GM13977 (cell line): ENCODE results near the gene INTS12.

Source experiments
- DNase-seq: peaks from one replicate; pipeline ENCODE4 v3.0.0; 2012; ENCODE audit warnings: low spot score
- in situ Hi-C: fragments of 300-500 bp; cut with MboI; formaldehyde crosslinking; loops from one replicate; pipeline ENCODE4 v1.12.0; 2022; ENCODE audit warnings: low sequenced_read_pairs, low pct_unique_long_range_greater_than_20kb, mixed read lengths, inconsistent platforms; ENCODE audit not compliant: unreplicated experiment
- TF ChIP-seq, protein P1 (sequence below): IDR thresholded peaks from 2 replicates; pipeline ENCODE4 v1.5.1; 2012; ENCODE audit warnings: mild to moderate bottlenecking, control low read depth; ENCODE audit not compliant: insufficient read depth; ENCODE audit errors: extremely low read depth, missing control alignments

The INTS12 gene

DNA sequence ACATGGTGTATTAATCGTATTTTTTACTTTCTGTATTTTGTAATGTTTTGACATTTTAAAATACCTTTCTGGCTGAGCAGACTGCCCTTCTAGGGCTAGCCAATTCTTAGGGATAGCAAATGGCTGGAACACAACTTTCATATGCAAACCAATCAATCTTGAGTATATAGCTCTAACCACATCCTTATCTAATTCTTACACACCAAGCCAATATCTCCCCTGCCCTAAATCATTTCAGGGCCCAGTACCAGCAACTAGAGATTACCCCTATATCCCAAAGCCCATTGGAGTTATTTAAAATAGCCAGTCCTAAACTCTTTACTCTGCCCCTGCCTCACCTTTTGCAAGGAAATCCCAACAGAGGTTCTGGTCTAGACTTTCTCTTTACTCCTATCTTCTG is 58.3 kb downstream of the INTS12 start:
- TF ChIP-seq, protein P1, sequence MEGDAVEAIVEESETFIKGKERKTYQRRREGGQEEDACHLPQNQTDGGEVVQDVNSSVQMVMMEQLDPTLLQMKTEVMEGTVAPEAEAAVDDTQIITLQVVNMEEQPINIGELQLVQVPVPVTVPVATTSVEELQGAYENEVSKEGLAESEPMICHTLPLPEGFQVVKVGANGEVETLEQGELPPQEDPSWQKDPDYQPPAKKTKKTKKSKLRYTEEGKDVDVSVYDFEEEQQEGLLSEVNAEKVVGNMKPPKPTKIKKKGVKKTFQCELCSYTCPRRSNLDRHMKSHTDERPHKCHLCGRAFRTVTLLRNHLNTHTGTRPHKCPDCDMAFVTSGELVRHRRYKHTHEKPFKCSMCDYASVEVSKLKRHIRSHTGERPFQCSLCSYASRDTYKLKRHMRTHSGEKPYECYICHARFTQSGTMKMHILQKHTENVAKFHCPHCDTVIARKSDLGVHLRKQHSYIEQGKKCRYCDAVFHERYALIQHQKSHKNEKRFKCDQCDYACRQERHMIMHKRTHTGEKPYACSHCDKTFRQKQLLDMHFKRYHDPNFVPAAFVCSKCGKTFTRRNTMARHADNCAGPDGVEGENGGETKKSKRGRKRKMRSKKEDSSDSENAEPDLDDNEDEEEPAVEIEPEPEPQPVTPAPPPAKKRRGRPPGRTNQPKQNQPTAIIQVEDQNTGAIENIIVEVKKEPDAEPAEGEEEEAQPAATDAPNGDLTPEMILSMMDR = no peak
- no peak for DNase-seq
- in situ Hi-C loops = no loop called here

DNA sequence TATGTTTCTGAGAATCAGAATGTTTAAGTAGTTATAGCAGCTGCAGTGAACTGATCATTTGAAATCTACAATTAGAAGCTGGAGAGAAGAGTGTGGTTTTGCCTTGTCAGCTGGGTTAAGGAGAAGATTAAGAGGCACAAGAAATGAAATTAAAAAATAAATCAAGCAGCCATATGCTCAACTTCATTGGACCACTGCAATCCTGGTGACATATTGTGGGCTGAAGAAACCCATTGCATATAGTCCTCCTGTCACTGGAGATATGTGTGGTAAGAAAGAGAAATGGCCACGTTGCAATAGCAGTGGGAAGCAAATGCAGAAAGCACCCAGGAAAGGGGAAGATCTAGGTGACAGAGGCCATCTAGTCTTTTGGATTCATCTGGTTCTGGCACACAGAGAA is 63.0 kb downstream of the INTS12 start:
- in situ Hi-C loops = no loop called here
- TF ChIP-seq, protein P1 = no peak
- no peak for DNase-seq

DNA sequence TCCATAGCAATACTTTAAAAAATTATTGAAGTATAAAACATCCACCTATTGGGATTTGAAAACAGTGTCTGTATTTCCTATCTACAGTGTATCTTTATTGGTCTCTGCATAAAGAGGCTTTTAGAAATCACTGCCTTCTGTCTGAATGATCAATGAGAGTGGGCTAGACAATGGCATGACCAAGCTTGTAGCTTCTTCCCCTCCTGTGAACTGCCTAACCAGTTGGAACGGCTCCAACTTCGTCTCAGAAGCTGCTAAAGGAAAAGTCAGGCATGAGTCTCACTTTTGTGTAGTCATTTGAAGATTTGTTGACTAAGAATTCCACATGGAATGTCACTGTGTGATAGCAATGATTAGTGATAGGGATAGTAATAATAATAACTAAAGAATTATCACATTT is 64.2 kb downstream of the INTS12 start:
- no peak for DNase-seq
- in situ Hi-C loops = no loop called here
- TF ChIP-seq, protein P1 = no peak

DNA sequence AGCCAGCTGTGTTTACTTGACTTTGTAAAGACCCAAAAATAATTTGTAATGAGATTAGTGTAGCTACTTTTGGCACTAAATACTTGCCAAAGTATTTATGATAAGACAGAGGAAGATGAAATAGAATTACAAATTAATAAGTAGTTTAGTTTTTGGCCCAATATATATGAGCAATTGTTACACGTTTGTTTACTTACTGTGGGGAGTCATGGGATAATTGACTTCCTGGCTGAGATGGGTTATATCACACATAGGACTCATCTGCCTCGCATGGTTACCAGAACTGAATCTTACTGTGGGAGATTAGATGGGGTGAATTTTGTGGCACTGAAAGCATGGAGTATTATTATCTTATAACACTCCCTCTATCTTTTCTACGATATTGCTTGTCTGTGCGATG is 66.6 kb downstream of the INTS12 start:
- no peak for DNase-seq
- TF ChIP-seq, protein P1 = no peak
- in situ Hi-C loops = no loop called here

DNA sequence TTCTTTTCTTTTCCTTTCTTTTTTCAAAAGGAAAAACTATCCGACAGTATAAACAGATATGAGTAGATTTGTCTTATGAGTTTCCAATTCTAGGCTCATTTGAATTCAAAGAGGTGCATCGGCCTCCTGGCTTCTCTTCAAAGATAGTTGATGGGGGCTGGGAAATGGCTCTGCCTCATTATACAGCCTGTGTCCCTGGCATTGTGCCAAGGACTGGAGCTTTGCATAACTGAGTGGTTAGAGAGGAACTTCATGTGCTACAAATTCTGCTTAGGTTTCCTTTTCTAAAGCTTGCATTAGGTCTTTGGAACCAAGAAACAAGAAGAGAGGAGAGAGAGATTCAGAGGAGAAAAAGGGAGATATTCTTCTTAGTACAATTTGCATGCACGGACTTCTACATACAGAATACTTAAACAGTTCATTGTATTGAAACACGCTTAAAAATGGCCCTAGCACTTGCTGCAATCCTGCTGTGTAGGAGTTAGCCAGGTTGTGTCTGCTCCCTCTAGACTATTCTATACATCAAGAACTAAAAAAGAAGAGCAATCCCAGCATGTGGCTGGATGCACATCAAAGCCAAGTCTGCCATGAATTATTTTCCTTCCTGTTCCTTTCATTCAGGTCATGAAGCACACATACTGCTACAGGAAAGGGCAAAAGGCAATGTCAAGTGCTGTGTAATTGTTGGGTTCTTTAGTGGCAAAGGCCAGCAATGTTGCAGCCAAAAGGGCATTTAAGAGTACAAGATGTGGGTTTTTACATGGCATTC is 70.9 kb downstream of the INTS12 start:
- in situ Hi-C loops = no loop called here
- TF ChIP-seq, protein P1 = no peak
- DNase-seq = no peak

DNA sequence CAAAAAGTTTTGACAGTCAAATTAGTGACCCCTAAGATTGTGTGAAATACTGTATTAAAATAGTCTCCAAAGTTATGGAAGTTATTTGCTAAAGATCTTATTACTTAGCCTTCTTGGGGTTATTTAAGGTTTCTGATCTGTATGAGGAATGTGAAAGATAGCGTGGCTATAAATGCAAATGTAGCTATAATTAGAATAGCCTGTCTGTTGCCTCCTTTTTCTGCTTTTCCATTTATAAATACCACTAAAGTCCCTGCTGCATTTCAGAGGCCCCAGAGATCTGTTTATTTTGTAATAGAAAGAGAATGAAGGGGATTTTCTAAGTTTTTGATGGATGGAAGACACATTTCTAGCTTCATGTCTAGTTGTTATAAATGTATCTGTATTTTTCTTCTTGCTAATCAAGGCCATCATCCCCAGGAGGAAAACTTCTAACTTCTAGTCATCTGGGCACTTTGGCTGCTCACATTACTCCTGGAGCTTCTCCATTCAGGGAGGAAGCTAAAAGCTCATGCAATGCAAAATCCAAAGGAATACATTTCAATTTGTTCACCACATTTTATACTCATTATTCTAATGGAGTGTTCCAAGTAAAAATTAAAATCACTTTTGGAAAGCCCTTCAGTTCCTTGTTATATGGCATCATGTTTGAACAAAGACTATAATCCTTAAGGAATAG is 73.9 kb downstream of the INTS12 start:
- no peak for DNase-seq
- in situ Hi-C loops = no loop called here
- TF ChIP-seq, protein P1 = no peak
